Esophagus mucosa (tissue), 1 donor: ENCODE data around the gene SHE. TPM values are rescaled to one million over a fixed set of nuclear protein-coding genes. Genes with fewer than 3 reads are reported as not detected.

Source experiments
- ATAC-seq: fragments of 200-7000 bp; cut with Tn5 transposase; one replicate; pipeline ENCODE4 v1.9.1; 2020
- total RNA-seq: library from RNA; stranded (reverse); gene quantifications from one replicate; pipeline ENCODE4 v1.2.4, GENCODE V29; 2023
- donor health status: DM: yes; HTN: yes; CAD: no.

Gene SHE
- total RNA-seq, 1 donor from 2014 or later = 1.4 TPM

- no peak for ATAC-seq
These were observed 23.6 kb downstream of the SHE start for GRCh38 chr1:154478639-154479038.

DNA sequence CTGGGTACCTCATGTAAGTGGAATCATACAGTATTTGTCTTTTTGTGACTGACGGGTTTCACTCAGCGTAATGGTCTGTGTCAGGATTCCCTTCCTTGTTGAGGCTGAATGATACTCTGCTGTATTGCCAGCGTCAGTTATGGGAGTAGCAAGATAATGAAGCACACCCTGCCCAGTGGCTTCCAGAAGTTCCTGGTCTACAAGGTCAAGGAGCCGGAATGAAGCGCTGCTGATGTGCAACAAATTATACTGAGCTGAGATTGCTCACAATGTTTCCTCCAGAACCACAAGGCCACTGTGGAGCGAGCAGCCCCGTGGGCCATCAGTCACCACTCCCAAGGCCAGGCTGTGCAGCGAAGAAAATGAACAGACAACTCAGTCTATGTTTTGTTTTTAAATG lies 24.2 kb downstream of the SHE start:
- ATAC-seq = no peak

- ATAC-seq = peak; percentile 53
These were observed 25.4 kb downstream of the SHE start for GRCh38 chr1:154476791-154477190.

DNA sequence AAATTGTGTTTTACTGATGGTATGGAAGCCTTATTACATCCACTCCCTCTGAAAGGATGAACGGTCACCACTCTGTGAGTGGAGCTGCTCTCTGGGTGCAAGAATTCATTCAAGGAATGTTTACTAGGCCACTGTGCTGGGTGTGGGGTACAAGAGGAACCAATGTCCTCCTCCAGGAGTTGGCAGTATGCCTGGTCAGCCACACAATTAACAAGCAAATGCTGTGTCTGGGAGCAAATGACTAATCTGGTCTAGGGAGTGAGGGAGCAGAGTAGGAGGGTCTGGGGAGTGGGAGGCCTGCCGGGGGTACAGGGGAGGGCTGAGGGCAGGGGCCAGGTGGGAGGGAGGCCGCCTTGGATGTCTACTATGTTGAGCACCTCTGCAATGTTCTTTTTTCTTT lies 27.4 kb downstream of the SHE start:
- ATAC-seq = no peak

- no peak for ATAC-seq
These were observed 30.9 kb downstream of the SHE start for GRCh38 chr1:154471304-154471703.

DNA sequence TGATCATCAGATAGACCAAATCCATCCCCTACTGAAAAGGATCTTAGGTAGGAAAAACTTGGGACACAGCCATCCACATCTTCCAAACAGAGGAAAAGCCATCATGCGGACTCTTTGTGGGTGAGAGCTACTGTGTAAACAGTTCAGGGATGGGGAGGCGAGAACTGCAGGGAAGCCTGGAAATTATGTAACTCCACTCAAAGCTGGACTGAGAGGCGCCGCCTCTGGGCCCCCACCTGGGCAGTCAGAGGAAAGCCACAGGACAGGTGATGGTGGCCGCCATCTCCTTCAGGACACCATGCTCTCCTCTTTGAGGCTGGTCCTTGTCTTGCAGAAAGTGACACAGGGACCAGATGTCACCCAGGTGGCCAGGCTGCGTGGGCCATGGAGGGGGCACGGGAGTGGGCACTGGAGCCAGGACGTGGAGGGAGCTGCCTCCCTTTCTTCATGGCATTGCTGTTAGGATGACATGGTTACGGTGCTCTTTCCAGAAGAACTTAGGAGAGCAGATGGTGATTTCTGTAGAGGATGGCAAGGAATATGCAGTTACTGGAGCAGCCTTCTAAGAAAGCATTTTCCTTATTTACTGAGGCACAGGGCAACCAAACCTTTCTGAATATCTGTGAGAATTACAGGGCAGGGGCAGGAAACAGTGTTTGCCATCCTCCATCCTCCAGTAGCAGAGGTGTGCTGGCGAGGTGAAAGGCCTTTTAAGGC lies 32.2 kb downstream of the SHE start:
- no peak for ATAC-seq

DNA sequence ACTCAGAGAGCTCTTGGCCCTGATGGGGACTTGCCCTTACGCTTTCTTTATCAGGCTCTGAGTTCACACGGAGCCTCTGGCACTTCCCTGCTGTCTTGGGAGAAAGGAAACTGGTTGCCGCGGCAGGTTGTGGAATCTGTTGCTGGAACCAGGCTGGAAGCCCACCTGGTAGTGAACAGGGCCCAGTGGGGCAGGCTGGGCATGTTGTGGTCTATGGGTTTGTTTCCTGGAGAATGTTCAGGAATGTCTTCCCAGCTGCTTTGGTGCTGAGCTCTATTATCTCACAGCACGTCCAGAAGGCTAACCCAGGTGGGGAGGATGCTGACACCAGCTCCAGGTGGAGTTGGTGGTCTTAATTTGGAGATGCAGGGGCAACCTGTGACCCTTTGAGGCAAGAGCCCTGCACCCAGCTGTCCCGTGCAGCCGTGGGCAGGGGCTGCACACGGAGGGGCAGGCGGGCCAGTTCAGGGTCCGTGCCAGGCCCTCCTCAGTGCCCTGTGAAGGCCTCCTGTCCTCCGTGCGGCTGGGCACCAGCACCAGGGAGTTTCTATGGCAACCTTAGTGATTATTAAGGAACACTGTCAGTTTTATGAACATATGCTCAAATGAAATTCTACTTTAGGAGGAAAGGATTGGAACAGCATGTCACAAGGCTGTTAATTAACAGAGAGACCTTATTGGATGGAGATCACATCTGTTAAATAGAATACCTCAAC lies 33.5 kb downstream of the SHE start:
- ATAC-seq = no peak

DNA sequence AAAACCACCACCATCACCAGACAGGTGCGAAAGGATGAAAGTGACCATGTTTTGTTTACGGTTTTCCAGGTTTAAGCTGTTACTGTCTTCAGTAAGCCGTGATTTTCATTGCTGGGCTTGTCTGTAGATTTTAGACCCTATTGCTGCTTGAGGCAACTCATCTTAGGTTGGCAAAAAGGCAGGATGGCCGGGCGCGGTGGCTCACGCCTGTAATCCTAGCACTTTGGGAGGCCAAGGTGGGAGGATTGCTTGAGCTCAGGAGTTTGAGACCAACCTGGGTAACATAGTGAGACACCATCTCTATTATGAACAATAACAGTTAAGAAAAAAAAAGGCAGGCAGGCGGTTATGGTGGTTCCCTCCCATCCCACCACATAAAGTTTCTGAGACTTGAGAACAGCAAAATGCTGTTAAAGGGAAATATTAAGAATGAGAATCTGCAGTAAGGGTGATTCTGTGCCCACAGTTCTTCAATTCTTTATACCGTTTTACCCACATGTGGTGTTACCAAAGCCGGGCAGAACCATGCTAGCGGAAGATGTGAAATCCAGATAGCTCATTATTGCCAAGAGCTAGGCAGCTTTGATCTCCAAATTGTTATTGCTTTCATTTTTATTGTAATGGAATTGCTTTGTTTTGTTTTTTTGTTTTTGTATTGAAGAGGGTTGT lies 34.6 kb downstream of the SHE start:
- ATAC-seq = no peak

DNA sequence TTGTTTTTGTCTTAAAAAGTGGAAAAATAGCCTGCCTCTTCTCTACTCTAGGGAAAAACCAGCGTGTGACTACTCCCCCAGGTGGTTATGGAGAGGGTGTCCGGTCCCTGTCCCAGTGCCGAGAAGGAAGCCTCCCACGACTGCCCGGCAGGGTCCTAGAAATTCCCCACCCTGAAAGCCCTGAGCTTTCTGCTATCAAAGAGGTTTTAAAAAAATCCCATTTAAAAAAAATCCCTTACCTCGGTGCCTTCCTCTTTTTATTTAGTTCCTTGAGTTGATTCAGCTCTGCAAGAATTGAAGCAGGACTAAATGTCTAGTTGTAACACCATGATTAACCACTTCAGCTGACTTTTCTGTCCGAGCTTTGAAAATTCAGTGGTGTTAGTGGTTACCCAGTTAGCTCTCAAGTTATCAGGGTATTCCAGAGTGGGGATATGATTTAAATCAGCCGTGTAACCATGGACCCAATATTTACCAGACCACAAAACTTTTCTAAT lies 35.2 kb downstream of the SHE start:
- no peak for ATAC-seq

DNA sequence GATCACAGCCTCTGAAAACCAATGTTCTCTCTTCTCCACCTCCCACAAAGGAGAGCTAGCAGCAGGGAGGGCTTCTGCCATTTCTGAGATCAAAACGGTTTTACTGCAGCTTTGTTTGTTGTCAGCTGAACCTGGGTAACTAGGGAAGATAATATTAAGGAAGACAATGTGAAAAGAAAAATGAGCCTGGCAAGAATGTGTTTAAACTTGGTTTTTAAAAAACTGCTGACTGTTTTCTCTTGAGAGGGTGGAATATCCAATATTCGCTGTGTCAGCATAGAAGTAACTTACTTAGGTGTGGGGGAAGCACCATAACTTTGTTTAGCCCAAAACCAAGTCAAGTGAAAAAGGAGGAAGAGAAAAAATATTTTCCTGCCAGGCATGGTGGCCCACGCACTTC lies 36.0 kb downstream of the SHE start:
- no peak for ATAC-seq

- ATAC-seq = no peak
These were observed 36.5 kb downstream of the SHE start for GRCh38 chr1:154465621-154466195.

GRCh38 chr1:154463512-154463990 lies 38.7 kb downstream of the SHE start:
- ATAC-seq = no peak

DNA sequence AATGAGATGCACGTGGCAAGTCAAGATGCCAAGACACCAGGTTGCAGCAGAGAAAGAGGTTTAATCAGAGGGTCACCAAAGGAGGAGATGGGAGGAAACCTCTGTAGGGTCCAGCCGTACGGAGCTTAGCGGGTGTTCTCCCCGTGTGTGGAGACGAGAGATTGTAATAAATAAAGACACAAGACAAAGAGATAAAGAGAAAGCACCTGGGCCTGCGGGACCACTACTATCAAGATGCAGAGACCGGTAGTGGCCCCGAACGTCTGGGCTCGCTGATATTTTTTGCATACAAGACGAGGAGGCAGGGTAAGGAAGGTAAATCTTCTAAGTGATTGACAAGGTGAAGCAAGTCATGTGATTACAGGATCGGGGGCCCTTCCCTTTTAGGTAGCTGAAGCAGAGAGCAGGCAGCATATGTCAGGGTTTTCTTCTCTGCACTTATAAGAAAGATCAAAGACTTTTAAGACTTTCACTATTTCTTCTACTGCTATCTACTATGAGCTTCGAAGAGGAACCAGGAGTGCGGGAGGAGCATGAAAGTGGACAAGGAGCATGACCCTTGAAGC lies 41.4 kb downstream of the SHE start:
- ATAC-seq = no peak

DNA sequence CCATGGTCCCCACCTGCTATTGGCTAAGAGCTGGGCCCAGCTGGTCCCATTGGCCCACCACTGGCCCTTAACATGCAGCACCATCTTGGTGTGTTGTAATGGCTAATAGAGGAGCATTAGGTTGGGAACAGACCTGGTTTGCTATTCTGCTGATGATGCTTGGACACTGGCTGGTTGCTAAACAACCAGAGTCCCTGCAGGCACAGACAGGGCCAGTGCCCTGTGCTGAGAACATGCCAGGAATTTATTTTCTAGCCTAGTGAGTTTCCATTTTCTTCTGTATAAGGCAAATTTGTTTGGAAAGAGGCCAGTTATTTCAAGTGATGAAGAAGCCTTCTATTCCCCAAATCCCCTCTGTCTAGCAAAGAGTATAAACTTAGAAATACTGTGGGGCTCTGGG lies 43.1 kb downstream of the SHE start:
- ATAC-seq = no peak

DNA sequence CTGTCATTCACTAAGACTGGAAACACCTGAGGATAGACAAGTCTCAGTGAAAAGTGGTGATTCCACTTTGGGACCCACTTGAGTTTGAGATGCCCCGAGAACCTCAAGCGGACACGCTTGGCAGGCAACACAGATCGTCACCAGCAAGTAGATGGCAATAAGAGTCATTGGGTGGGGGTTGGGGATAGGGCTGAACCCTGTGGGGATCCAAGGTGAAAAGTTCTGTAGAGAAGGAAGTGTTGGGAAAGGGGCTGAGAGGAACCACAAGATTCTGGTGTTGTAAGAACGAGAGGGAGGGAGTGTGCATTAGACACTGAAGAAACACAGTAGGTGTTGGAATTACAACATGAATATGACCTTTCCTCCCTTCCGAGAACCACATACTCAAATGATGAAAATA lies 45.6 kb downstream of the SHE start:
- no peak for ATAC-seq

DNA sequence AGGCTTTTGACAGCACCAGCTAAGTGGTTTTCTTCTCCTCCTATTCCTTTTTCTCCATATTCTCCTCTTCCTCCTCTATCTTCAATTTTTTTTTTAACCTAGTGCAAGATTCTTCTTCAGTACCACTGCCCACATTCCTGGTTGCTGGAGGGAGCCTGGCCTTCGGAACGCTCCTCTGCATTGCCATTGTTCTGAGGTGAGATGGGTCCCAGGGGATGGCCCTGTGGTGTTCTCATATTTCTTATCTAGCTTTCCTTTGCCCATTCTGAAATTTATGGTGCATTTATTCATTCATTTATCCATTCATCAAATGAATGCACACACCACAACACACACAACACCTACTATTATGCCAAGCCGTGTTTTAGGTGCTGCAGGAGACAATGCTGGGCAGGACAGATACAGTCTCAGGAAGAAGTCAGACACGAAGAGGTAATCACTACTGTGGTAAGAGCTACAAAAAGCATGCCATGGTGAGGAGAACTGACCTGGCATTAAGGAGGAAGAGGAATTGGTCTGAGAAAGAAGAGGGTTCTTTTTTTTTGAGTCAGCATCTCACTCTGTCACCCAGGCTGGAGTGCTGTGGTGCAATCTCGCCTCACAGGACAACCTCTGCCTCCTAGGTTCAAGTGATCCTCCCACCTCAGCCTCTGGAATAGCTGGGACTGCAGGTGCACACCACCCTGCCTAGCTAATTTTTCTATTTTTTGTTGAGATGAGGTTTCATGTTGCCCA lies 47.7 kb downstream of the SHE start:
- ATAC-seq = no peak

DNA sequence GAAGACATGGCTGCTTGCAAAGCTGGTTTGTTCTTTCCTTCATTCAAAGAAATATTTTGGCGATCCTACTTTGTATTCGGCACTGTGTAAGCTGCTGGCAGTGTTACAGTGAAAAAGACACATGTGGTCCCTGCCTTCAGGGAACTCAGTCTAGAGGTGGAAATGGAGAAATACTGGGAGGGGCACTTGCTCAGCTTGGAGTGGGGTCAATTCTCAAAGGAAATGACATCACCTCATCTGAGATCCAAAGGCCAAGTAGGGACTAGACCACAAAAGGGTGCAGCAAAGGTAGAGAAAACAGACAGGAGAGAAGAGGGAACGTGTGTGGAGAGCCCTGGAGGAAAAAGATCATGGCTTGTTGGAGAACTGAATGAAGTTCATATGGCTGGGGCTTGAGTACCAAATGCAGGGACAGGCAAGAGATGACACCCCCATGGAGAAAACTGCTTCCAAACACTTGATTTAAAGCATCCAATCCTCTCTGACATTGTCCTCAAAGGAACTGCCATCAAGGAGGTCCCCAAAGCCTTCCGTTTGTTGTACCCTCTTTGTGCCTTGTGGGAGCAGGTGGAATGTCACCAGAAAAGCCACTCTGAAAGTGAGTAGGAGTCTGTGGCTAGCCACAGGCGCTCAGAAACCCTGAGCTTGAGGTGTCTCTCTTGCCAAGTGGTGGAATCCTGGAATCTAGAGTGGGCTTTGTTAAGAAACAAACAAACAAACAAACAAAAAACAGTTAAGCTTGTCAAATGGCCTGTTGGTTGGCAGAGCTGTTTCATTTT lies 48.4 kb downstream of the SHE start:
- peak; percentile 75 for ATAC-seq

- ATAC-seq = no peak
These were observed 49.1 kb downstream of the SHE start for GRCh38 chr1:154453161-154453560.

DNA sequence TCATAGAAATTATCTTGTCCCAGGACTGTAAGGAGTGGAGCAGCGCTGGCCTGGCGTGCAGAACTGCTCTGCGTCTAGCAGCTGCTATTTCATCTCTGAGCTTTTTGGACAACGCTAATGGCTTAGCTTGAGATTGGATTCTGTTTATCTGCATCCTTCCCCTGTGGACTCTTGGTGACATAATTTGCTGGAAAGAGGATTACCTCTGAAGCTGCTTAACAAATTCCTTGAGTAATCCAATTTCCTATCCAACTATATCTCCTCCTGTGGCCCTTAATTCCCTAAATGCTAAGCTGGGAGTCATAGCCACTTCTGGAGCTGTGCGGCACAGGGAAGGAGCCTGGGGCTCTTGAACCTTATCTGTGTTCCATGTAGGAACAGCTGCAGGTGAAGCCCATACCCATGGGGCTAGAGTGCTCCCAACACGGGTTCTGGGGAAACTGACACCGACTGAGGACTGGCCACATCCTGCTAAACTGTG lies 53.8 kb downstream of the SHE start:
- ATAC-seq = no peak

DNA sequence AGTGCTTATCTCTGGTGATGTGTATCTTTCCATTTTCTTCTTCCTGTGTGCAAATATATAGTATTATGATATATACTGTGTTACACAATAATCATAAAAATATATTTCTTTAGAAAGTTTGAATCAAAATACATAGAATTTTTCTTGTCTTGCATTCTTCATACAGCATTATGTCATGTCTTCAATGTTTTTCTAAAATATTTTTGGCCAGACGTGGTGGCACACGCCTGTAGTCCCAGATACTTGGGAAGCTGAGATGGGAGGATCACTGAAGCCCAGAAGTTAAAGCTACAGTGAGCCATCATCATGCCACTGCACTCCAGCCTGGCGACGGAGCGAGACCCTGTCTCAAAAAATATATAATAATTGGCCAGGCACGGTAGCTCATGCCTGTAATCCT lies 55.4 kb downstream of the SHE start:
- ATAC-seq = no peak

- no peak for ATAC-seq
These were observed 55.9 kb downstream of the SHE start for GRCh38 chr1:154446292-154446691.
